Progenitor cell of endocrine pancreas (in vitro differentiated cells): ENCODE measurements around the gene EPRS1. TPM values are rescaled to one million over a fixed set of nuclear protein-coding genes. Genes with fewer than 3 reads are reported as not detected.

Source experiments
- DNase-seq: peaks from one replicate; pipeline ENCODE4 v3.0.0; 2021; ENCODE audit warnings: low spot score; ENCODE audit not compliant: unreplicated experiment
- H3K27ac Mint-ChIP-seq: 2 replicates; pipeline ENCODE4 v1.8.0; 2021; ENCODE audit warnings: mild to moderate bottlenecking, moderate library complexity, mixed read lengths
- H3K27me3 Mint-ChIP-seq: 2 replicates; pipeline ENCODE4 v1.8.0; 2021; ENCODE audit warnings: mixed read lengths
- H3K36me3 Mint-ChIP-seq: 2 replicates; pipeline ENCODE4 v1.8.0; 2022; ENCODE audit warnings: mixed read lengths; ENCODE audit not compliant: insufficient read depth
- H3K4me1 Mint-ChIP-seq: 2 replicates; pipeline ENCODE4 v1.8.0; 2021; ENCODE audit warnings: low read depth, mixed read lengths
- H3K4me3 Mint-ChIP-seq: 2 replicates; pipeline ENCODE4 v1.8.0; 2021; ENCODE audit warnings: low read depth, mild to moderate bottlenecking, moderate library complexity, mixed read lengths
- H3K9me3 Mint-ChIP-seq: 2 replicates; pipeline ENCODE4 v1.8.0; 2021; ENCODE audit warnings: low read depth, mixed read lengths
- total RNA-seq: library from RNA; stranded (reverse); gene quantifications from 2 replicates; pipeline ENCODE4 v1.2.1, GENCODE V29; 2021
- TF ChIP-seq, protein P1 (sequence below): fragments of 200-600 bp; sonication (generic); IDR thresholded peaks from one replicate; pipeline ENCODE4 v1.5.0; 2021; ENCODE audit warnings: antibody characterized with exemption, mild to moderate bottlenecking; ENCODE audit not compliant: unreplicated experiment

EPRS1 gene
- total RNA-seq, 1 donor from 2014 or later = 103 TPM

DNA sequence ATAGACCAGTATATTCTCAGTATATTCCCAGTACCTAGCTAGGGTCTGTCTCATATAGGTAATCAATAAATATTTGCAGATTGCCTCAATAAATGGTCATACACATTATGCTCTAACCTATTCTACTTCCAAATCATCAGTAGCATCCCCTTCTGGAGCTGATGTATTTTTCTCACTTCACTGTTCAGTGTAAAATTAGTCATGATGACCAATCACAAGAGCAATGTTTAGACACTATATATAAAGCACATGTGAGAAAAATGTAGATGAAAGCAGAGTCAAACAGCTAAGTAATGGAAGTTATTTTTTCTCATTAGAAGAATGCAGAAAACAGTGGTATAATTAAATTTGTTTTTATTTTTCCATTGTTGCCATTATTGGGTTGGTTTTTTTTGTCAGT, 34.7 kb downstream of the EPRS1 start:
- H3K4me1 Mint-ChIP-seq = peaks cover 7% of the 10 kb centered on the region
- TF ChIP-seq, protein P1, sequence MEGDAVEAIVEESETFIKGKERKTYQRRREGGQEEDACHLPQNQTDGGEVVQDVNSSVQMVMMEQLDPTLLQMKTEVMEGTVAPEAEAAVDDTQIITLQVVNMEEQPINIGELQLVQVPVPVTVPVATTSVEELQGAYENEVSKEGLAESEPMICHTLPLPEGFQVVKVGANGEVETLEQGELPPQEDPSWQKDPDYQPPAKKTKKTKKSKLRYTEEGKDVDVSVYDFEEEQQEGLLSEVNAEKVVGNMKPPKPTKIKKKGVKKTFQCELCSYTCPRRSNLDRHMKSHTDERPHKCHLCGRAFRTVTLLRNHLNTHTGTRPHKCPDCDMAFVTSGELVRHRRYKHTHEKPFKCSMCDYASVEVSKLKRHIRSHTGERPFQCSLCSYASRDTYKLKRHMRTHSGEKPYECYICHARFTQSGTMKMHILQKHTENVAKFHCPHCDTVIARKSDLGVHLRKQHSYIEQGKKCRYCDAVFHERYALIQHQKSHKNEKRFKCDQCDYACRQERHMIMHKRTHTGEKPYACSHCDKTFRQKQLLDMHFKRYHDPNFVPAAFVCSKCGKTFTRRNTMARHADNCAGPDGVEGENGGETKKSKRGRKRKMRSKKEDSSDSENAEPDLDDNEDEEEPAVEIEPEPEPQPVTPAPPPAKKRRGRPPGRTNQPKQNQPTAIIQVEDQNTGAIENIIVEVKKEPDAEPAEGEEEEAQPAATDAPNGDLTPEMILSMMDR = no peak
- no peak overlapping the region for H3K4me3 Mint-ChIP-seq
- peaks cover 25% of the 10 kb centered on the region for H3K36me3 Mint-ChIP-seq
- no peaks in the 10 kb centered on the region for H3K9me3 Mint-ChIP-seq
- DNase-seq = no peak
- H3K27me3 Mint-ChIP-seq = no peaks in the 10 kb centered on the region
- no peak overlapping the region for H3K27ac Mint-ChIP-seq

DNA sequence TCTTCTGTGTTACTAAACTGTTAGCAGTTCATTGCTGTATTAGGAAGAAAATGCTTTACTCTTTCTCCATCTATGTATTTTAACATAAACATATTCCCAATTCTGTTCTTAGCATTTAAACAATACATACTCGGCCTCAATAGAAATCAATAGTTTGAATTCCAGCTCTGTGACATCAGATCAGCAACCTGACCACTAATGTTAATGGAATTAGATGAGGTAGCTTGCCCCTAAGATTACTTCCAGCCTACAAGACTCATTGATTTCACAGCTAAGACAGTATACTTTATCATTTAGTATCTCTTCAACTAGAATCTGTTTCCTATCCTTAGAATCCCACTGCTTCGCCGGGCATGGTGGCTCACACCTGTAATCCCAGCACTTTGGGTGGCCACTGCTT, 38.9 kb downstream of the EPRS1 start:
- Mint-ChIP-seq H3K4me3 (no peak overlapping the region), H3K27ac (peak overlapping the region; percentile 62), H3K4me1 (peaks cover 7% of the 10 kb centered on the region), H3K36me3 (peaks cover 25% of the 10 kb centered on the region), H3K27me3 (no peaks in the 10 kb centered on the region), H3K9me3 (no peaks in the 10 kb centered on the region)
- no peak for DNase-seq
- TF ChIP-seq, protein P1 = no peak

- DNase-seq = no peak
- H3K27ac Mint-ChIP-seq = no peak overlapping the region
- no peak overlapping the region for H3K4me3 Mint-ChIP-seq
- peaks cover 25% of the 10 kb centered on the region for H3K36me3 Mint-ChIP-seq
- H3K4me1 Mint-ChIP-seq = peaks cover 7% of the 10 kb centered on the region
- TF ChIP-seq, protein P1 = no peak
- H3K27me3 Mint-ChIP-seq = no peaks in the 10 kb centered on the region
- no peaks in the 10 kb centered on the region for H3K9me3 Mint-ChIP-seq
Observed at GRCh38 chr1:220005489-220005888, 40.8 kb downstream of the EPRS1 start.

GRCh38 chr1:220003610-220004299, 42.5 kb downstream of the EPRS1 start:
- Mint-ChIP-seq H3K27ac (no peak overlapping the region), H3K36me3 (peaks cover 22% of the 10 kb centered on the region), H3K4me1 (peaks cover 7% of the 10 kb centered on the region), H3K27me3 (no peaks in the 10 kb centered on the region), H3K9me3 (no peaks in the 10 kb centered on the region), H3K4me3 (no peak overlapping the region)
- DNase-seq = no peak
- TF ChIP-seq, protein P1 = no peak

- DNase-seq = no peak
- no peaks in the 10 kb centered on the region for H3K9me3 Mint-ChIP-seq
- peaks cover 23% of the 10 kb centered on the region for H3K36me3 Mint-ChIP-seq
- no peak overlapping the region for H3K4me3 Mint-ChIP-seq
- H3K27ac Mint-ChIP-seq = no peak overlapping the region
- peaks cover 8% of the 10 kb centered on the region for H3K4me1 Mint-ChIP-seq
- no peaks in the 10 kb centered on the region for H3K27me3 Mint-ChIP-seq
- TF ChIP-seq, protein P1 = no peak
Observed at GRCh38 chr1:220003015-220003414, 43.3 kb downstream of the EPRS1 start.
